A673 (cell line): ENCODE results near the gene IQGAP3.

ENCODE experiments used
- CTCF ChIP-seq: fragments of 300-800, 200-600 bp; sonication (generic); conservative IDR thresholded peaks from 2 replicates; pipeline ENCODE4 v1.5.1; 2017; ENCODE audit warnings: low read depth, mild to moderate bottlenecking, antibody characterized with exemption, low read length, moderate library complexity, mixed read lengths
- EZH2 ChIP-seq: fragments of 200-600 bp; sonication (generic); IDR thresholded peaks from 2 replicates; pipeline ENCODE4 v1.6.1; 2017; ENCODE audit warnings: borderline replicate concordance, low read depth, mild to moderate bottlenecking, mixed read lengths, antibody characterized with exemption, low read length; ENCODE audit not compliant: poor library complexity, severe bottlenecking

GRCh38 chr1:156516821-156517220 is 55.5 kb downstream of the IQGAP3 start:
- no peak for TF ChIP-seq EZH2
- TF ChIP-seq CTCF, result no peak
